ENCODE data around the gene SAP30L.

- TF ChIP-seq CTCF (IDR thresholded peaks at IDR 0.05; ENCODE audit: low read length), result no peak
- TF ChIP-seq EZH2phosphoT487 (IDR thresholded peaks at IDR 0.05; ENCODE audit: low read length), result no peak
- TF ChIP-seq EZH2 (optimal IDR thresholded peaks at IDR 0.05; ENCODE audit: low read depth, low read length), result no peak
Measured at GRCh38 chr5:154412316-154412715, 33.5 kb upstream of the SAP30L start.
